GM19467 (cell line): ENCODE data around the gene SARDH.
"Not testable (repeated sequence)": the region's sequence is repeated elsewhere in the genome, so short reads cannot be mapped to it uniquely, and the experiment has no call there.

Experiments used
- ATAC-seq: cut with Tn5 transposase; IDR thresholded peaks from one replicate; pipeline ENCODE4 v1.9.1; 2021; ENCODE audit warnings: mild to moderate bottlenecking, moderate library complexity; ENCODE audit not compliant: unreplicated experiment

SARDH gene

DNA sequence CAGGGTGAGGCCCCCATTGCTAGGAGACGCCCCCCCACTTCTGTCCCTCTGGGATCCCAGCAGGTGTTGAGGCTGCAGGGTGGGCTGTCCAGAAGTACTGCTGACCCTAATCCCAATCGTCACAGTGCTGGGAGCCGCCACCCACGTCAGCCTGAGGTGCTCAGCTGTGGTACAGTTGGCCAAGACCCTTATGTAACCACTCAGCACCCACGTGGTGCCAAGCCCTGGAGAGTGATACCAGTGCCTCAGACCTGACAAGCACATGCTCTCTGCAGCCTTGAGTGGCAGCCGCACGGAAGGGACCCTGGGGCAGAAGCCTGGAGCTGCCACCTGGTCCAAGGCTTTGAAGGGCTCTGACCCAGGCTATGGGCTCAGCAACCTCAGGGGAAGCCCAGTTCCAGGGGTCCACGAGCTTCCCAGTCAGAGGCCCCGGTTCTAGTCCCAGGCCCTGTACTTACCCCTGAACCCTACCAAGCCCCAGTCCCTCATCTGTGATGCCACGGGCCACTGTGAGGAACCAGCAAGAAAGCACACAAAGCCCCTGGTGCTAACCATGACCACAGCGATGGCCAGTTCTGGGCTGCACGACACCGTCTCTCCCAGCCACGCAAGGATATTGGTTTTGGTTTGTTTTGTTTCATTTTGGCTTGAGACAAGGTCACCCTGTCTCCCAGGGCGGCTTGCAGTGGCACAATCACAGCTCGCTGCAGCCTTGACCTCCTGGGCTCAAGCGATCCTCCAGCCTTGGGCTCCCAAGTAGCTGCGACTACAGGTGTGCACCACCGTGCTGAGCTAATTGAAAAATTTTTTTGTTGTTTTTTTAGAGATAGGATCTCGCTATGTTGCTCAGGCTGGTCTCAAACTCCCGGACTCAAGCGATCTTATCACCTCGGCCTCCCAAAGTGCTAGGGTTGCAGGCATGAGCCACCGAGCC lies 51.2 kb downstream of the SARDH start:
- no peak for ATAC-seq

DNA sequence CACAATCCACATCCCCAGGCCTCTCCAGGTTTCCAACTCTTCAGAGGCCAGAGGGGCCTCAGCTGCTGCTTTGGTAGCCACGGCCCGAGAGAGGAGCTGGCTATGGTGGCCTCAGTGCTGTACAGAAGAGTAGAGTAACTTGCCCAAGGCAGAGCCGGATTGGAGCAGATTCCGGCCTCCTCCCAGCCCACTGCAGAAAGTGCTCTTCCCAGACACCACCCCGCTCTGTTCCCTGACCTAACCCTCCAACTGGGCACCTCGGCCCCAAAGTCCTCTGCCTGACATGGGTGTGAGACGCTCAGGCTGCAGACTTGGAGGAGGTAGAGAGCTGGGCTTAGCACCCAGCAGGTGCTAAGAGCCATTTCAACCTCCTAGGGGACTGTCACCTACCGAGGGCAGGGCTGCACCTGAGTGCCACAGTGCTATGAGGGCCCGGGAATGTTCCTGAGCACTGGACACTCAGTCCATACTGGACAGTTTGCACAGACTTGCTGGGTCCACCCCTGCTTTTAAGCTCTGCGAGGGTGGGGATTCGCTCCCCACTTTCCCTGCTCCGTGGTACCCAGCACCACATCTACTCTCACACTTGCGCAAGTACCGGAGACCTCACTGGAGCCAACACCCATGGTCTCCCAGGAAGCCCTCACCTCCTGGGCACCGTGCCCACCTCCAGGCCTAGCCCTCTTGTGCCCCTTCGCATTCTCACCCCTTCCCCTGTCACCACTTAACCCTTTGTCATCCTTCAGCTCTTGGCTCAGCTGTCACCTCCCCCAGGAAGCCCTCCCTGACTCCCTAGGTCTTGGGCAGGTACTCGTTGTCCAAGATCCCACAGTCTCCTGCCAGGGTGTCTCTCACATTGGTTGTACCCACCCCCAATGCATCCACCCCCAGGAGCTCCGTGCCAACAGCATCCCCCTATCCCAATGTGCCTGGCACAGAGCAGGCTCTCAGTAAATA lies 52.2 kb downstream of the SARDH start:
- ATAC-seq = no peak

DNA sequence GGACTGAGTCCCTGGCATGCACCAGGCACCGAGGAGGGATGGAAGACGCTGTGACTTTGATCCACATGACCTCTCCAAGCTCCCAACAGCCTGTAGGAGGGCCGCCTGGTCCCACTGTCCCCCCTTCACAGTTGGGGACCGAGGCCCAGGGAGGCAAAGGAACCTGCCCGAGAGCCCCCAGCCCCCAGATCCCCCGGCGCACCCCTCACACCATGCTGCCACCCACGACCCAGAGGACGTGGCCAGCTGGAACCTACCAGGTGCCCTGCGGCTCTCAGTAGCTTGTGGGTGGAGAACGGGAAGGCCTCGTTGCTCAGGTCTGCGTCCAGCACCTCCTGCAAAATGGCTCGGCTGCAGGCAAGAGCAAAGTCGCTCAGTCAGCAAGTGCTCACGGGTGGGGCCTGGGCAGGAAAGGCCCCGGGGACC lies 53.2 kb downstream of the SARDH start:
- no peak for ATAC-seq

DNA sequence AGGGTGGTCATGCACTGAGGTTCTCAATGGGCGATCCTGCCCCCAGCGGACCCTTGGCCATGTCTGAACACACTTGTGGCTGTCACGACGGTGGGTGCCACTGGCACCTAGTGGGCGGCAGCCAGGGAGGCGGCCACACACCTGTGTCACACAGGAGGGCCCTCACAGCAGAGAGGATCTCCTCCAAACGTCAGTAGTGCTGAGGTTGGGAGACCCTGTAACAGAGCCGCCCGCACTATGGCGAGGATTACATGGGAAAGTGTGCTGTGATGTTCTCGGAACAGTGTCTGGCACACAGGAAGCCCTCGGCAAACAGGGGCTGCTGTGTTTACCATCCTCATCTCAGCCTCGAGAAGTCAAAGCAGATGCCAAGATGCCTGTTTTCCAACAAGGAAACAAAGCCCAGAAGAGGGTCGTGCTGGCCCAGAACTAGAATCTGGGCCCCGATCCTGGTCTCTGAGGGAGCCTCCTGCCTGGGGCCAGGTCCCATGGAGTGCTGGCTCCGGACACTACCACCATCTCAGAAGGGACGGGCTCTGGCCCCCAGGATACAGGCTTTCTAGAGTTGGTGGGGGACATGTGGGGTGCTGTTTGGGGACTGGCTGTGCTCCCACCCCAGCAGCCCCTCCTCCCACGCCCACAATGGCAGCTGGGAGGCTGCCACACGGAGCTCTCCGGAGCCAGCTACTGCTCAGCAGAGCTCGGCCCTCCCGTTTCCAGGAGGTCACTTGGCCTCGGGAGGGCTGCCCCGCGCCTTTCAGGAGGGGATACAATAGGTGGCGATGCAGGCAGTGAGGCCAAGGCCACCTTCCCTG lies 53.8 kb downstream of the SARDH start:
- ATAC-seq = no peak

DNA sequence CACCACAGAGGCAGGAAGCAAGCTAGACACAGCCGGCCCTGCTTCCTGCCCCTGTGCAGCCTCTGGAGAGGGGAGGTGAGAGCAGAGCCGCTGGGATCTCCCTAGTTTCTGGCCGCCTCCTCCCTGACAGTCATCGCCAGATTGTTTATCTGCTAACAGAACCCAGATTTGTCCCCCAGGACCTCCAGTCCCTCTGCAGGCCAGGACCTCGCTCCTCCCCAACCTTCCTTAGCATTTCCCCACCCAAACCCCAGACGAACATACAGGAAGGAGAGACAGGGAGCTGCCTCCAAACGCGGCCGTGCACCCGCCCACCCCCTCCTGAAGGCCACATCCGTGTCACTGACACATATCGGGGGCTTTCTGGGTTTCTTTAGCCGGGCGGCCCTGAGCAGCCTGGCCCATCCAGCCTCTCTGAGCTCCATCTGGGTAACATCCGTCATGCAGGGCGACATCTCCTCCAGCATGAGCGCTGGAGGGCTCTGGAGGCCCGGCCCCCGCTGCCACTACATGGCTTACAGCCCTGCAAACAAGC lies 54.5 kb downstream of the SARDH start:
- ATAC-seq = no peak

DNA sequence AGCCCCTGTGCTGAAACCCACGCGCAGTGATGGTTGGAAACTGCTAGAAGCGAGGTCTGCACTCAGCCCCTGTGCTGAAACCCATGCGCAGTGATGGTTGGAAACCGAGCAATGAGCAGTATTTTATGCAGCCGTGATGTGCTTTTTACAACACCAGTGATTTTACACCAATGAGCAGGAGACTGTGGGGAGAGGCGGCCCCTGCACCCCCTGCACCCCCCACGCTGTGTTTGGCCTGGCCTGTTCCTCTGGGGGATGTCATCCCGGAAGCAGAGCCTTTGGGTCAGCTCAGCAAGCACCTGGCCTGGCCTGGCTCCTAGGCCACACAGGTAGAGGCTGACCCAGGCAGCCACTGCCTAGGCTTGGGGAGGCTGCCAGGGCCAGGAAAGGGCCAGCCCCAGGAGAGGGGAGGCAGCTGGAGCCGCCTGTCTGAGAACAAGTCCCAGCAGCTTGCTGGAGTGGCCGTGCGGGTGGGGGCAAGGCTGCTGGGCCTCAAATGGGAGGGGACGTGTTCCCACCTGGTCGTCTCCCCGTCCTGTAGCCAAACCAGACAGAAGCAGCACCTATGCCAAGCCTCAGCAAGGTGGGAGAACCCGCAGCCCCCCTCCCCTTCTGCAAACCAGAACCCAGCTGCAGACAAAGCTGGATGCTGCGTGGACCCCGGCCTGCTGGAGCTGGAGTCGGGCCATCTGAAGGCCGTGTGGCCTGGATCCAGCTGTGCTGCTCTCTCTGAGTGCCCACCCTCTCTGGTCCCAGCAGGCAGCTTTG lies 55.1 kb downstream of the SARDH start:
- no peak for ATAC-seq

DNA sequence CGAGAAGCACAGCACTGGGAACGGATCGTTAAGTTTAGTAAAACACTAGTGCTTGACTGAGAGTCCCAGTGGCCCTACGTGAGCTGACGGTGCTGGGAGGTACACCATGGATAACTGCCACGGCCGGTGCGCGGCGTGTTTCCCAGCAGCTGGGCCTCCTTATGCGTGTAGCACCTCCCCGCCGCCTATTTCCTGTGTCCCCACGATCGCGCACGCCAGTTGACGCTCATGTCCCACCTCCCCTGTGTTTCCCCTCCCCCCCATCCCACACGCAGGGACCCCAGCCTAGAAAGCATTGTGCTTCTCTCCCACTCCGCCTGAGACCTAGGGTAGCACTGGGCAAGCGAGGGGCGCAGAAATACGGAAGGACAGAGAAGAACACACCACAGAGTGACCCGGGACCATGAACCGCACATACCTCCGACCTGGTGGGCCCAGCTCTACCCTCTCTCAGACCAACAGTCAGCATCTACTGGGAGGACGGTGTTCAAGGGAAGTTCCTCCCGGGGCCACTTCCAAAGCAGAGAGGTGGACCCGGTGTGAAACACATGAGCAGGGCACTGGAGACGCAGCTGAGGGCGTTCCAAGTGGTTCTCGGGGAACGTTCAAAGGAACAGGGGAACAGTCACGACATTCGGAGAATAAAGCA lies 56.4 kb downstream of the SARDH start:
- no peak for ATAC-seq

DNA sequence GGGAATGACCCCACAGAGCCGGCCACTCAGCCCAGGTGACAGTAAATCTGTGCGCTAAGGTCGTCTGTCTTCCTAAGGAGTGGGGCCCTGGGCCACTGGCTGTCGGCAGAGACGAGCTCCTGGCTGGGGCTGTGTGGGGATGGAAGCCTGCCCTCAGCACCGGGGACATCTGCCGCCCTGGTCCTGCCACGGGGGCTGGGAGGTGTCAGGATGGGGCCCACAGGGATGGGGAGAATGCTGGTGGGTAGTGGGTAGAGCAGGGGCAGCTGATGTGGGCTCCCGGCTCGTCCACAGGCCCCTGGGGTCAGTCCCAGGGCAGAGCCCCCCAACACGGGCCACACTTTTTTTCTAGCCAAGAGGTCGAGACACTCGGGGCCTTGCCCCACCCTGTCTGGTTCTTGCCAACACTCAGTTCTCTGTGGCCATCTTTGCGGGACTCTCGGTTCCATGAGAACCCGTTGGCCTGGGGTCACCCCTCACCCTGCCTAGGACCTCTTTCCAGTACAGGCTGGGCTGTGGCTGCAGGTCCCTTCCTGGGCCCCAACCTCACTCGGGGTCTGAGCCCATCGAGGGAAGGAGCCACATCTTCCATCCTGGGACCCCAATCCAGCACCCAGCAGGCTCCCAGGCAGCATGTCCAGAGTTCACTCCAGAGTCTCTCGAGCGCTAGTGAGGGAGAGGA lies 57.0 kb downstream of the SARDH start:
- ATAC-seq = no peak

DNA sequence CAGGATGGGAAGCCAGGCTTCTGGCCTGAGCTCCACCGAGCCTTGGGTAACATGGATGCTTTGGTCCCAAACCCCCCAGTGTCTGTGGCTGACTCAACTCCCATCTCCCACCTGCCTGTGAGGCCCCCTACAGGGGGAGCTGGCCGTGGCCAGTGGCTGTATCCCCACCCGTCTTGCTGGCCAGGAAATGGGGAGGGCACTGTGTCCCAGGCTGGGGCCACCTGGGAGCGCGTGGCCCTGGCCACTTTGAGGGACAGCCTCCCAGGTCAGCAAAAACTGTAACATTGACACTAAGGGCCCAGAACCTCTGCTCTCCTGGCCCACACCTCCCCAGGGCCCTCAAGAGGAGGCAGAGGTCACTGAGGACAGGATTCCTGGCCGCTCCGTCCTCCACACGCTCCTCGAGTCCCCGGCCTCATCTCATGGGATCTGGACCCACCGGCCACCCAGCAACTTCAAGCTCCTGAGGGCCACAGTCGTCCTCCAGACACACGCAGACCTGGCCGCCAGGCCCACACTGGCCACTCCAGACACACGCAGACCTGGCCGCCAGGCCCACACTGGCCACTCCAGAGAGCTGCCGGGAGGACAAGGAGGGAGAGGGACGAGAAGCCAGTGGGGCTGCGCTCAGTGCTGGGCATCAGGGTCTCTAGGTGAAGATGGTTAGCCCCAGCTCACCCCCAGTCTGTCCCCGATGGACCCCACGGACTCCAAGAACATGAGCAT lies 57.7 kb downstream of the SARDH start:
- no peak for ATAC-seq

DNA sequence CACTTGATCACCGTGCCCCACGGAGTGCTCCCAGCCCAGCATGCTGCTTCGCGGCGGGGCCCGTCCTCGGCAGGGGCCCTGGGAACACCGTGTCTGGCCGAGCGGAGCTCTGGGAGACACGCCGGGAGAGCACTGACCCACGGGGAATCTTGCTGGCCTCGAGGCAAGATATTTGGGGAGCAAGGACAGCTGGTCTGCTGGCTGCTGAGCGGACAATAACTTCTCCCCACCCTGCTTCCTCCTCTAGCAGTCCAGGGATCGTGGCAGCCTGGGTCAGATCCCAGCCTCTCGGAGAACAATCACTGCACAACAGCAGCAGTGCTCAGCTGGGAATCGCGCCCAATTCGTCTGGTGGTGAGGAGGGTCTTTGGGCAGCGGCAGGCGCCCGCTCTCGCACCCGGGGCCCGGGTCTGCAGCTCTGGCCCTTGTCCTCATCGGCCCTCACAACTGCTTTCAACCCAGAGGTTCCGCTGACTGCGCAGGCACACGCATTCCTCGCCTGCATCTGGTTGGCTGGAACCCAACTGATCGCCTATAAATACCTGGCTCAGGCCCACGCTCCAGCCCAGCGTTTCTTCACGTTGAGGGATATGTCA lies 58.6 kb downstream of the SARDH start:
- ATAC-seq = no peak

DNA sequence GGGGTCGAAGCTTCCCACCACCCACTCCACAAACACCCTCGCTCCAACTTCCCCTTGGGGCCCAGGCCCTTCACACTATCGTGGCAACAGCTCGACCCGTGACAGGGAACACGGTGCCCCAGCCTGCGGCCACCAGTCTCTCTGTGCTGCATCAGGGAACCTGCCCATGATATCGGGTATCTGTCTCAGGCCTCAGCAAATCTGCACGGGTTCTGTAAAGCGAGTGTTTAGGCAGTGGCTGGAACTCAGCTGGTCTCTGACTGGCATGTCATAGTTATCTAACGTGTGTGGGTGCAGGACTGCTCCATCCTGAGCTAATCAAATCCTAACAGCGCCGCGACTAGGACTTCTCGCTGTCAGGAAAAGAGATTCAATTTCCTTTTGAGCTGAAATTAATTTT lies 59.1 kb downstream of the SARDH start:
- no peak for ATAC-seq

DNA sequence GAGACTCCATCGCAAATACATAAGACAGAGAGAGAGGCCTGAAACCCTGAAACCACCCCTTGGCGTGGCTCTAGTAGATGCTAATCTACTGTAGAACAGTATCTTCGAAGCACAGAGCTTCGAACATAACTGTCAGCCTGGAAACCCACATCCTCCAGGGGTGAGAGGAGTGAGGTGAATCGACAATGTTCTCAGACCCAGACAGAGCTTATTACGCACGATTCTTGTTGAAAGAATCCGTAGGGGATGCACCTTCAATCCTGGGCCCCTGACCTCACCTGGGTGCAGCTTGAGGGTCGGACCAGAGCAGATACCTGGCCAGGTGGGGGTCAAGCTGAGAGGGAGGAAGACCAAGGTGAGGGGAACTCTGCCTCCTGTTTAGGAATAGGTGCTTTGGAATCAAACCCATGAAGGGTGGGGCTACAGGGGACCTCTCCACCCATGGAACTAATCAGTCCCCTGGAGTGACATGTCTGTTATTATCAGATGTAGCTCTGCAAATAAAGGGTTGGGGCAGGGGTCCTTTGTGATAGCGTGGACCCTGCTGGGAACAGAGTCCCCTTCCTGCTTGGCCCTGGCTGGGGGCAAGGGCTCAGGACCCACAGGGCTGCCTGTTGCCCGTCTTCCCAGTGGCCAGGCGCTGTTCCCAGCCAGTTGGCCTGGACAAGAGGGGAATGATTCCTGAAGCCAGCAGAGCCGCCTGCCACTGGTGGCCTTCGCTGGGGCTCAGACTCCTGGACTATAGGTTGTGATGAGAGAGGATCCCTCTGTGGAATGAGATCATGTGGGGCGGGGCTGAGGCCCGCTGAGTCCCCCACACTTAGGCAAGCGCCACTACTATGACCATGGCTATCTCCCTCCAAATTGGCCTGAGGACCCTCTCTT lies 60.8 kb downstream of the SARDH start:
- no peak for ATAC-seq

DNA sequence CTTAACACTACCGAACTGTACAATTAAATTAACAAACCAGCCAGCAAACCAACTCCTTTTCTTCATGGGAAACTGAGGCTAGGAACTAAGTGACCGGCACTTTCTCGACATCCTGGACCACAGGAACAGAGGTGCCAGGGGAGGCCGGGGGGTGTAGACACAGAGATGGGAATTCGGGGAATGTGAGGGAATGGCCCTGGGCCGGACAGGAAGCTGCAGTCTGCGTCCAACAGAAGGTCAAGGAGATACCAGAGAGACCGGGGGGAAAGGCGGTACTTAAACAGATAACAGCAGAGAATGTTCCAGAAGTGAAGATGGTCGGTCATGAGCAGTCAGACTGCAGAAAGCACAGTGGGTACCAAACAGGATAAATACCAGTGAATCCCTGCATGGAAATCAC lies 61.7 kb downstream of the SARDH start:
- no peak for ATAC-seq

DNA sequence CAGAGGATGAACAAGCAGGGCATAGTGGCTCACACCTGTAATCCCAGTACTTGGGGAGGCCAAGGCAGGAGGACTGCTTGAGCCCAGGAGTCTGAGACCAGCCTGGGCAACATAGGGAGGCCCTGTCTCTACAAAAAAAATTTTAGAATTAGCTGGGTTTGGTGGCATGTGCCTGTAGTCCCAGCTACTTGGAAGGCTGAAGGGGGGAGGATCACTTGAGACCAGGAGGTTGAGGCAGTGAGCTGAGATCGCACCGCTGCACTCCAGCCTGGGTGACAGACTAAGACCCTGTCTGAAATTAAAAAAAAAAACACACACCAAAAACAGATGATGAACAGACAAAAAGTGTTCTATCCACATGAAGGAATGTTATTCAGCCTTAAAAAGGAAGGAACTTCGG lies 62.4 kb downstream of the SARDH start:
- not testable (repeated sequence) for ATAC-seq

DNA sequence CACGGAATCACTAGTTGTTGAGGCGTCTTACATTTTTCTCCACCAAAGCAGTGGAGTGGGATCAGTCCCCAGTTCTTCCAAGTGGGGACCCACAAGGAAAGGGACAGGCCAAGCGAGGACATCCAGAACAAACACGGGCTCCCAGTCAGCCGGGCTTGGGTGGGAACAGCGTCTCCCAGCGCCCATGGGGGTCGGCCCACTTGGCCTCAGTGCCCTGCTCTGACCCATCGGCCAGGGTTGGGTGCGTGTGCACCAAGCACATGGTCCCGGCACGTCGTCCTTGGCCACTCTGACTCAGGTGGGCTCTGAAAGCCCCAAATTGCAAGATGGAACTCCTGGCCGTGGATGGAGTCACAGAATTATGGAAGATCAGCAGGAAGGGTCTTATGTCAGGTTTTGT lies 64.1 kb downstream of the SARDH start:
- ATAC-seq = no peak

DNA sequence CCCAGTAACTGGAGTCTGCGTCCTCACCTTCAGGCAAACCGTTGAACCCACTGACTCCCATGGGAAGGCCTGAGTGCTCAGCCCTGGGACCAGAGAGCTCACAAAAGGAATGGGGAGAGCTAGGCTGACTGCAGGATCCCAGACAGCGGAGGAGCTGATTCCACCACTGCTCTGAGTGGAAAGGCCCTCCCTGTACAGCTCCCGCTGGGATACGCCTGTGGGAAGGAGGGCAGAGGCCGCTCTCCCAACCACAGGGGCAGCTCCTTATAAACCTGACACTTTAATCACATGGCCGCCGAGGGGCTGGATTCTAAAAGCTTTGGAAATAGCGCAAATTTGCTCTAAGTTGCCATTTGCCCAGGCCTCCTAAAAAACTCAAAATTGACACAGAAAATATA lies 64.9 kb downstream of the SARDH start:
- no peak for ATAC-seq
